HL-60 (cell line): ENCODE data around the gene PUS1.

Experiments
- CTCF ChIP-seq: IDR thresholded peaks from one replicate; pipeline ENCODE4 v1.5.1; 2011; ENCODE audit warnings: low read length, control low read depth, inconsistent platforms; ENCODE audit not compliant: insufficient read depth
- POLR2AphosphoS5 ChIP-seq: IDR thresholded peaks from 2 replicates; pipeline ENCODE4 v1.6.1; 2012; ENCODE audit warnings: low read depth

DNA sequence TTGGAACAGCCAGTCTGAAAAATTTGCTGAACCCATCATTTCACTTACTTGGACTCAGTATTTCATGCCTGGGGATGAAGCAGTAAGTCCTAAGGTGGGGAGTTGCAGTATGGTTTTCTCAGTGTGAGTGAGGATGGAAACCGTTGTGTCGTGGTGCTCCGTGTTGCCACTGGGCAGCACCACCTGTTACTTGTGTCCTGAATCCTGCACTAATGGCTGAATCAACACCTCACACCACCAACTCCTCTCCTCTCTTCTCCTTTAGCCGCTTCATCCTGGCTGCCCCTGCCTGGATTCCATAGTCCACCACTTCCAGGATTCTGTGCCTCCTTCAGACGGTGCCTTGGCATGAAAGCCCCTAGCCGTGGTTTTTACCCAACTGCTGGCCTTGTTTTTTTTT, 17.7 kb downstream of the PUS1 start:
- TF ChIP-seq CTCF (no peak), POLR2AphosphoS5 (no peak)
